Transverse colon (tissue), 4 donors: ENCODE results near the gene HAT1.

ENCODE experiments used
- CTCF ChIP-seq, 5 experiments: fragments of 200-600 bp in 3 of 5; fragments of 450-650 bp in 2 of 5; sonication (generic) in 3 of 5; IDR thresholded peaks; 1 replicate in 2 of 5; 2 replicates in 3 of 5; pipeline ENCODE4 v1.5.1; 2016 to 2017; ENCODE audit warnings: antibody characterized with exemption in 5 of 5, inconsistent platforms in 3 of 5, mild to moderate bottlenecking in 2 of 5, moderate library complexity in 1 of 5
- EP300 ChIP-seq: sonication (generic); formaldehyde crosslinking; IDR thresholded peaks from one replicate; pipeline ENCODE4 v1.6.1; 2017; ENCODE audit warnings: antibody characterized with exemption, low read depth
- POLR2A ChIP-seq: fragments of 450-650 bp; IDR thresholded peaks from one replicate; pipeline ENCODE4 v1.6.1; 2016; ENCODE audit warnings: antibody characterized with exemption, mild to moderate bottlenecking, moderate library complexity
- POLR2AphosphoS5 ChIP-seq, 3 donors: sonication (generic); formaldehyde crosslinking; IDR thresholded peaks; one replicate each; pipeline ENCODE4 v1.6.1; 2016; ENCODE audit warnings: antibody characterized with exemption in 3 of 3

DNA sequence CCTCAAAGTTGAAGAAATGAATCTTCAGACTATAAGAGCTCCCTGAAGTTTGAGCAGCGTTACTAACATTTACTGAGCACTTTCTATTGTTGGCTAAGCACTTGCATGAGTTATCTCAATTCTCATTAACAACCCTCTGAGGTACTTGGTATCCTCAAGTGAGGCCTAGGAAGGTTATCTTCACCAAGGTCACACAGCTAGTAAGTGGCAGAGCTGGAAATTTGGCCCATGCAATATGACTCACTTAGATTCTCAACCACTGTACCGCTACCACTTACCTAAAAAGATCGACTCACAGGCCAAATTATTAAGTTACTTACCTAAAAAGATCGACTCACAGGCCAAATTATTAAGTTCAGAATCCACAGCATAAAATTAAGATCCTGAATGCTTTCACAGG, 68.8 kb downstream of the HAT1 start:
- TF ChIP-seq POLR2AphosphoS5 (IDR thresholded peaks at IDR 0.05) (no peak), CTCF (IDR thresholded peaks at IDR 0.05) (no peak), POLR2A (no peak), EP300 (no peak)
